GM12892 (cell line): ENCODE results near the gene FARP1.

ENCODE experiments used
- DNase-seq: peaks from one replicate; pipeline ENCODE4 v3.0.0; 2011; ENCODE audit not compliant: insufficient read length
- FAIRE-seq: peaks from 2 replicates; lab custom pipeline; 2011; peaks lifted over from hg19 to GRCh38; lab: Jason Lieb, UNC
- POLR2A ChIP-seq: IDR thresholded peaks from 2 replicates; pipeline ENCODE4 v1.6.1; 2011; ENCODE audit warnings: low read depth, low read length, control low read depth
- POLR2AphosphoS5 ChIP-seq: IDR thresholded peaks from 2 replicates; pipeline ENCODE4 v1.6.1; 2011; ENCODE audit warnings: low read depth, low read length, control low read depth
- TAF1 ChIP-seq: IDR thresholded peaks from 2 replicates; pipeline ENCODE4 v1.6.1; 2011; ENCODE audit warnings: low read depth, mild to moderate bottlenecking, control low read depth, low read length, borderline replicate concordance

Gene FARP1

DNA sequence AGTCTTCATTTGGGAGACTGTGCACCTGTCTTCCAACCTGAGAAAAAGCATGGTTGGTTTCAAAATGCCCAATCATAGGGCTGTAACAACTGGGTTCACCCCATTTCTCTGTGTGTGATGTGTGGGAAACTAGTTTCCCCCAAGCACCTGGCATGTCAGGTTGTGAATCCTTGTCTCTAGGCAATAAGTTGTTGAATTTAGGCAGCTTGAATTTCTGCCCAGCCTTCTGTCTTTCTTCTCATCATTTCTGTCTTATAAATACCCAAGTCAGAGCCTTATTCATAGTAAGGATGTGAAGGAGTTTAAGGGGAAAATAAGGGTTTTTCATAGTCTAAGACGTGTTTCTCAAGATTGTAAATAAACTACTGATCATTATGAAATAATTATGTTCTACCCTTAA is 204.9 kb downstream of the FARP1 start:
- no peak for DNase-seq
- TF ChIP-seq TAF1 = no peak
- no peak for TF ChIP-seq POLR2A
- FAIRE-seq = no peak

DNA sequence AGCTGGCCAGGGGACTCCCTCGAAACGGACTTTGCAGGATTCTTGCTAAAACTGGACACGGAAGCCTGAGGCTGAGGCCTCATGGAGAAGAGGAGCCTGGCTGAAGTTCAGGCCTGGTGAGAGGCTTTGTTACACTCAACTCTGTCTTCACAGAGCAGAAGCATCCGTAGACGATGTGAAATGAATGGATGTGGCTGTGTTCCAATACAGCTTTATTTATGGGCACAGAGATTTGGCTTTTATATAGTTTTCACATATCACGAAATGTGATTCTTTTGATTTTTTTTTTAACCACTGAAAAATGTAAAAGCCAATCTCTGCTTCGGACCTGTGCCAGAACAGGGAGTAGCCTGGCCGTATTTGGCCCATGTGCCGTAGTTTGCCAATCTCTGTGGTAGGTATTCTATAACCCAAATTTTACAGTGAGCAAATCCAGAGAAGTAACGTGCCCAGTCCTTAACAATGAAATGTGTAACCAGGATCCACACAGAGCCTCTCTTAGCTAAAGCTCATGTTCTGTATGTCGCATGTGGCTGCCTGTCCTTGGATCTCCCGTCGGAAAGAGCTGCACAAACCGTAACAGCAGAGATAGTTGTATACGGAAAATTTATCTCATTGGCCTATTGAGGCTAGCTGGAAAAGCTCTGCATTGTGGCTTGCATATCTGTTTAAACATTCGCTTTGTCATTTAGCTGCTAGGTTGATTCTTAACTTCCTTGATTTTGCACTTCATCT is 205.7 kb downstream of the FARP1 start:
- no peak for DNase-seq
- TF ChIP-seq POLR2A (no peak), TAF1 (no peak), POLR2AphosphoS5 (no peak)
- no peak for FAIRE-seq

DNA sequence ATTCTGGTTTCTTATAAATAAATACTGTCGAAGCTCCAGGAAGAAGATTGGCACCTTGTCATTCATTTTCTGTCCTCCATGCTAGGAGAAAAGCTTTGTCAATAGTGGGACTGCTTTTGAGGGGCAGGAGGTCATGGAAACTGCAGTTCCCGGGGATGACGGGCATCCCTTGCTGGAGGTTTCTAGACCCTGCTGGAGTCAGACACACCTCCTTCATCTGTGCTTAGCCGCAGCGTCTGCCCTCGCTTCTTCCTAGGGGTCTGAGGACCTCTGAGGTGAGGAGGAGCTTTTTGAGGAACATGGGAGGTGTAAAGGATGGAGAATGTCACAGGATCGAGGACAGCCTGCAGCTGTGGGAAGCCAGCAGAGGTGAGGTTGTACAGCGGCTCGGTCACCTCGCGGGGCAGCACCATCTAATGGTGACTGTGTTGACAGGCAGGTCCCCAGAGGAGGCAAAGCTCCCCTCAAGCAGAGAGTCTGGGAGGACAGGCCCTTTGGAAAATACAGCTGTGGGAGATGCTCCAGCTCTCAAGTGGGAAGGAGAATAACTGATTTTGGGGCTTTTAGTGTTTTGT is 206.9 kb downstream of the FARP1 start:
- TF ChIP-seq TAF1 (no peak), POLR2A (no peak), POLR2AphosphoS5 (no peak)
- FAIRE-seq = no peak
- no peak for DNase-seq

DNA sequence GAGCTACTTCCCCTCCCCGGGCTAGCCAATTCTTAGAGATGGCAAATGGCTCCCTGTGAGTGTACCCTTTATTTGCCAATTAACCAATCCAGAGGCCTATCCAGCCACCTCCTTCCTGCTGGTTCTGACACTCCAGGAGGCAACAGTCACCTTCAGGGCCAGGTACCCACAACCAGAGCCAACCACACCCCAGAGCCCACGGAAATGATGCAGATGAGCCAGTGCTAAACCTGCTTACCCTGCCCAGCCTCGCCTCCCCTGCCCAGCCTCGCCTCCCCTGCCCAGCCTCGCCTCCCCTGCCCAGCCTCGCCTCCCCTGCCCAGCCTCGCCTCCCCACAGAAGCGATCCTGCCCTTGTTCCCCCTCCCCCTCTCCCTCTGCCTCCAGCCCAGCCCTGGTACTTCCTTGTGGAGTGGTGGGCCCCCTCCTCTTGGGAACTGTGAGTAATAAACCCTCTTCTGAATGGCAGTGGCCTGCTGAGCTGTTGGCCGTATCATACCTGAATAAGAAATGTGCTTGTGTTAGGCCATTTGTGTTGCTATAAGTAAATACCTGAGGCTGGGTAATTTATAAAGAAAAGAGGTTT is 207.9 kb downstream of the FARP1 start:
- TF ChIP-seq TAF1 (no peak), POLR2A (no peak), POLR2AphosphoS5 (no peak)
- FAIRE-seq (no peak), DNase-seq (no peak)

DNA sequence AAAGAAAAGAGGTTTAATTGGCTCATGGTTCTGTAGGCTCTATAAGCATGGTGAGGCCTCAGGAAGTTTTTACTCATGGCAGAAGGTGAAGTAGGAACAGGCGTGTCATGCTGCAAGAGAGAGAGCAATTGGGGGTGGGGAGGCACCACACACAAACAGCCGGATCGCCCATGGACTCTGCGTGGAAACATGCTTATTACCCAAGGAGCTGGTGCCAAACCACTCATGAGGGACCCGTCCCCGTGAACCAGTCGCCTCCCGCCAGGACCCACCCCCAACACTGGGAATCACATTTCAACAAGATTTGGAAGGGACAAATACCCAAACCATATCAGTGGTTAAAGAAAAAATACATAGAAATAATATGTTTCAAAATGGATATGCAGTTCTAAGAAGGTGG is 208.7 kb downstream of the FARP1 start:
- no peak for TF ChIP-seq POLR2A
- no peak for TF ChIP-seq POLR2AphosphoS5
- TF ChIP-seq TAF1 = no peak
- DNase-seq = no peak
- FAIRE-seq = no peak

DNA sequence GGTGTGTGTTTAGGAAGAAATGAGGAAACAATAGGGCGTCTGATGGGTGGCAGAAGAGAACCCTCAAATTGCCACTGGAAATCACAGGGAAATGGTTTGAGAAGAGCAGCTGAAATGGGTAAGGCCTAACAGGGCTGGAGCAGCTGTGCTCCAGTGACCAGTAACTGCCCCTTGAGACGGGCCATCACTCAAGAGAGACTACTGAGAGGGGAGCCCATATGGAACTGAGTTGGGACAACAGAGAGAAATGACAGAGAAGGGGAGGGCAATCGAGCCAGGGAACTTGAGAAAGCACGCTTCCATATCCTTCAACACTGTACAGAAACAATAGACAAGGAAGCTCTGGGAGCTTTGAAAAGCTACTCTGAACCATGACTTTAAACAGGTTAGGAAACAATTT is 209.3 kb downstream of the FARP1 start:
- DNase-seq = no peak
- FAIRE-seq = no peak
- TF ChIP-seq POLR2AphosphoS5 (no peak), TAF1 (no peak), POLR2A (no peak)

DNA sequence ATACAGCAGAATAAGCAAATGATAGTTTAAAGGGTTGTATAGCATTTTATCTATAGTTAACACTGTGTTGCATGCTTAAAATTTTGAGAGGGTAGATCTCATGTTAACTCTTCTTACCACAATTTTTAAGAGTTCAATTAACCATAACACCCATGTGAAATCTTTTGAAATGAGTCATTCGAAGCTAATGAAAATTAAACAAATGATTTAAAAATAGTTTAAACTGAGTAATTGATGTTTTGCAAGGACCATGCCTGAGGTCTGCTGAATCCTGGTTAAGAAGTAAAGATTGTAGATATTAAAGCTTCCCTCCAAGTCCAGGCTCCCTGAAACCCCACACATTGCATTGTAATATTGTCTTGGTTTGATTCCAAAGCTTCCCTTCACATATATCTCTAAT is 210.9 kb downstream of the FARP1 start:
- no peak for DNase-seq
- no peak for FAIRE-seq
- no peak for TF ChIP-seq POLR2AphosphoS5
- no peak for TF ChIP-seq TAF1
- no peak for TF ChIP-seq POLR2A

DNA sequence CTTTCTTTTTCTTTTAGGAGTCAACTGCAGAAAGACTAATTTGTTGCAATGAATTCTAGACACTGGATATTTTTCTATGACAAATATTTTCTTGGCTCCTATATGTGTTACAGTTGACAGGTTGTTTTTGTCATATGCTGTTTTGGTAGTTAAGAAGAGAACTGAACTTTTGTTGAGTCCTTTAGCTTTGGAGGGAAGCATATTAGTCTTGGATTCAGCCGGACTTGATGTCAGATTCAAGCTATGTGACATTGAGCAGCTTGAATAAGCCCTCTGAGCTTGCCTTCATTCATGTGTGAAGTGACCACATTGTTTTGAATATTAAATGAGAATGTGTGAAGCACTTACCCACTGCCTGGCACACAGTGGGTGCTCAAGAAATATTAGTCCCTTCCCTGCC is 216.0 kb downstream of the FARP1 start:
- FAIRE-seq (no peak), DNase-seq (no peak)
- TF ChIP-seq POLR2AphosphoS5 (no peak), POLR2A (no peak), TAF1 (no peak)

DNA sequence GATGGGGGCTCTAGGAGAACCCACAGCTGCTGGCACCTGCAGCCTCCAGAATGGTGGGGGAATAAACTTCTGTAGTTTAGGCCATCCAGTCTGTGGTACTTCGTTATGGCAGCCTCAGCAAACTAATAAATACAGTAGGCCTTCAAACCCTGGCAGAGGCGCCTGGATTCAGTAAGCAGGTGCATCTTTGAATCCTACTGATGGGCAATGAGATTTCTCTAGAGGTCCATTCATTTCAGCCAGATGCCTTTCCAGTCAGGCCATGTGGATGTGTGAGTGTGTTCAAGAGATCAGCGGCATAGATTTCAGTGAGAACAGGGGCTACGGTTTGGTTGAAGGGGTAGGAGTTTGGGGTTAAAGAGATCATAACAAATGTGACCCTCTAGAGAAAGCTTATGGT is 217.7 kb downstream of the FARP1 start:
- FAIRE-seq (no peak), DNase-seq (no peak)
- TF ChIP-seq POLR2AphosphoS5 (no peak), POLR2A (no peak), TAF1 (no peak)

DNA sequence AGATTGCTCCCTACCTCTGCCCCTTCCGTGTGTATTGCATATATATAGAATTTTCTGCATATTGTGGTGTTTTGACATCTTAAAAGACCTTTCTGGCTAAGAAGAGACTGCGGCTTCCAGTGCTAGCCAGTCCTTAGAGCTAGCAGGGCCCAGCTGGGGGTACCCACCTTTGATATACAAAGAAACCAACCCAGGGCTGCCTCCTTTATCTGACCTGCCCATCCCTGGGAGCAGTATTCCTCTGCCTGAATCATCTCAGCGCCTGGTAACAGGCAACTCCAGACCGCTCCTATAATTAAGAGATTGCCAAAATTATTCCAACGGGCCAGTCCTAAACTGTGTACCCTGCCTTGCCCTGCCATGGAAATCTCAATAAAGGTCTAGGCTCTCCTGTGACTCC is 220.4 kb downstream of the FARP1 start:
- no peak for TF ChIP-seq POLR2A
- TF ChIP-seq TAF1 = no peak
- no peak for TF ChIP-seq POLR2AphosphoS5
- FAIRE-seq = no peak
- no peak for DNase-seq

DNA sequence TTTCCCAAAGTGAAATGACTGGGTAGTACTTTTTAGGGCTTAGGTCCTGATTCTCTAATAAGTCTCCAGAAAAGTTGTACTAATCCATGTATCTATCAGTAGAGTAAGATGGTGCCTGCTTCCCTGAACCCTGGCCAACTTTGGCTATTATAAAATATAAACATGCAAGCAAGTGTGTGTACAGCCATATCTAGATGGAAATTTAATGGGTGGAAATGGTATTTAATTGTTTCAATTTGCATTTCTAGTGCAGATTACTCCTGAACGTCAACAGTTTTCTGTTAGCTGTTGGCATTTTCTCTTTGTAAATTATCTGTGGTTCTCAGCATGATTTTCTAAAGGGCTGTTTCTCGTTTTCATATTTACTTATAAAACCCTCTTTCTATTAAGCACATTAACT is 221.3 kb downstream of the FARP1 start:
- no peak for TF ChIP-seq POLR2AphosphoS5
- TF ChIP-seq POLR2A = no peak
- TF ChIP-seq TAF1 = no peak
- FAIRE-seq = no peak
- no peak for DNase-seq

DNA sequence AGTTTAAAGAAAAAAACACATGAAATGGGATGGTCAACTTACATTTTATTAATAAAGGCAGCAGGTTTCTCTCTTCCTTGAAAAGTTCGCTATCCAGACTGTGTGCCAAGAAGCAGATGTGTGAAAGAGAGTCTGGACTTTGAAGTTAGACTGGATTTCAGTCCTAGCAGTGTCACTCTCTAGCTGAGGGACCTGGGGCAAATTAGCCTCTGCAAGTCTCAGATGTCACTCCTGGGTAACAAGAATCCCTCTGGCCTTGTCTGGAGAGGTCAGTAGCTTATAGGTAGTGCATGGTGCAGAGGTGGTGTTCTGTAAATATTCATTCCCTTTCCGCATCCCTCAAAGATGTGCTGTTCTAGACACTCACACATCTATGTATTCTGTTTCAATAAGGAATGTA is 221.8 kb downstream of the FARP1 start:
- FAIRE-seq (no peak), DNase-seq (no peak)
- no peak for TF ChIP-seq POLR2AphosphoS5
- TF ChIP-seq POLR2A = no peak
- no peak for TF ChIP-seq TAF1

DNA sequence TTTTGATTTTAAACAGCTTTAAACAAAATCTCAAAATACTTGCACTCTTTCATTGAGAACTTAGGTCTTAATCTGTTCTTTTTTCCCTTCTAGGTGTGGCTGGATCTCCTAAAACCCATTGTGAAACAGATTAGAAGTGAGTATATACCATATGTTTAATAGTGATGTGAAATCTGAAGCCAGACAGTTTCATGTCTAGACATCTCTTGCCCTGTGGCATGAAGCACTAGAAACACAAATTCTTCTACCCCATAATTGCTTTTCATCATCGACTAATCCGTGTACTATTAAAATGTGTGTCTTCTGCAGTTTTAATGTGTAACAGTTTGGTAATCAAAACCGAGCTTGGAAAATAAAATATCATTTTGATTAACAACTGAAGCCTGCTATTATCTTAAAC is 222.4 kb downstream of the FARP1 start:
- DNase-seq (no peak), FAIRE-seq (no peak)
- TF ChIP-seq POLR2A (no peak), POLR2AphosphoS5 (no peak), TAF1 (no peak)
